HG03565 (cell line): ENCODE measurements around the gene LYPD3.
A peak's percentile ranks its signal among the peaks of the same experiment; 100 is the strongest.

Experiments
- ATAC-seq: cut with Tn5 transposase; IDR thresholded peaks from one replicate; pipeline ENCODE4 v1.9.1; 2021; ENCODE audit warnings: mild to moderate bottlenecking, moderate library complexity; ENCODE audit not compliant: unreplicated experiment

The LYPD3 gene

GRCh38 chr19:43486412-43486811 is 21.0 kb upstream of the LYPD3 start:
- ATAC-seq, result no peak

GRCh38 chr19:43485951-43486350 is 20.5 kb upstream of the LYPD3 start:
- no peak for ATAC-seq

GRCh38 chr19:43483281-43483680 is 17.9 kb upstream of the LYPD3 start:
- ATAC-seq, result no peak

- ATAC-seq, result no peak
Measured at GRCh38 chr19:43482193-43482592, 16.8 kb upstream of the LYPD3 start.

- ATAC-seq, result no peak
Measured at GRCh38 chr19:43481701-43482100, 16.3 kb upstream of the LYPD3 start.

- ATAC-seq, result no peak
Measured at GRCh38 chr19:43480574-43480973, 15.2 kb upstream of the LYPD3 start.

GRCh38 chr19:43479961-43480561 is 14.7 kb upstream of the LYPD3 start:
- ATAC-seq, result no peak

- ATAC-seq, result no peak
Measured at GRCh38 chr19:43479226-43479625, 13.8 kb upstream of the LYPD3 start.

- ATAC-seq, result no peak
Measured at GRCh38 chr19:43478323-43478722, 12.9 kb upstream of the LYPD3 start.

- ATAC-seq, result no peak
Measured at GRCh38 chr19:43476606-43477005, 11.2 kb upstream of the LYPD3 start.

GRCh38 chr19:43474986-43475705 is 9.7 kb upstream of the LYPD3 start:
- peak; percentile 75 for ATAC-seq

GRCh38 chr19:43474487-43474886 is 9.1 kb upstream of the LYPD3 start:
- no peak for ATAC-seq

GRCh38 chr19:43471091-43471490 is 5.7 kb upstream of the LYPD3 start:
- no peak for ATAC-seq

GRCh38 chr19:43470288-43470687 is 4.9 kb upstream of the LYPD3 start:
- no peak for ATAC-seq

- ATAC-seq, result no peak
Measured at GRCh38 chr19:43469160-43469480, 3.7 kb upstream of the LYPD3 start.

- ATAC-seq, result no peak
Measured at GRCh38 chr19:43468354-43469159, 3.1 kb upstream of the LYPD3 start.

GRCh38 chr19:43467730-43468129 is 2.3 kb upstream of the LYPD3 start:
- no peak for ATAC-seq

GRCh38 chr19:43467276-43467675 is 1.9 kb upstream of the LYPD3 start:
- no peak for ATAC-seq

GRCh38 chr19:43466793-43467192 is 1.4 kb upstream of the LYPD3 start:
- ATAC-seq, result no peak

GRCh38 chr19:43464134-43464775 is 1.2 kb downstream of the LYPD3 start:
- ATAC-seq, result peak; percentile 14

GRCh38 chr19:43463381-43464133 is 1.9 kb downstream of the LYPD3 start:
- peak; percentile 65 for ATAC-seq
